ENCODE data around the gene GPR180. TPM values are rescaled to one million over a fixed set of nuclear protein-coding genes. Genes with fewer than 3 reads are reported as not detected.

GPR180 gene
- total and polyA plus RNA-seq, 8 donors: 5.8 to 10.4 (median 7.7) TPM

DNA sequence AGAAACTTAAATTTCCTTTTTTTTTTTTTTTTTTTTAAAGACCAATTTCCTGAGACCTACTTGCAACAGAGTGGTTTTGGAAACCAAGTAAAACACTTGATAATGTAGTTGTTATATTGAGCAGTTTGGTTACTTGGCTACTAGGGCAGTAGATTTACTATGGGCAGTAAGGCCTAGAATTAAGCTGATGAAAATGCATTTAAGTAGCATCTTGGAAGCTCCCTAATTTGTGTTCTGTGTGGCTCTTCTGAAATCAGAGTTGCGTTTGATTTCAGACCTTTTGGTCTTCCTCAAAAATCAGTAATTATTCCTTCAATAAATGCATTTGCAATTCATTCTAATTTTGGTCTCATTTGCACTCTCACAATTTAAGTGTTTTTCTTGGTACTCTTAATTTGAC is 810 bp downstream of the GPR180 start:
- peak overlapping the region; percentile 81 to 84 for H3K27ac ChIP-seq
- H3K4me1 ChIP-seq: peaks cover 0 to 19% of the 10 kb centered on the region in 2 donors
- no peaks in the 10 kb centered on the region for H3K27me3 ChIP-seq
- DNase-seq: no peak
- peaks cover 0 to 20% of the 10 kb centered on the region in 2 donors for H3K36me3 ChIP-seq
- TF ChIP-seq, protein P1, sequence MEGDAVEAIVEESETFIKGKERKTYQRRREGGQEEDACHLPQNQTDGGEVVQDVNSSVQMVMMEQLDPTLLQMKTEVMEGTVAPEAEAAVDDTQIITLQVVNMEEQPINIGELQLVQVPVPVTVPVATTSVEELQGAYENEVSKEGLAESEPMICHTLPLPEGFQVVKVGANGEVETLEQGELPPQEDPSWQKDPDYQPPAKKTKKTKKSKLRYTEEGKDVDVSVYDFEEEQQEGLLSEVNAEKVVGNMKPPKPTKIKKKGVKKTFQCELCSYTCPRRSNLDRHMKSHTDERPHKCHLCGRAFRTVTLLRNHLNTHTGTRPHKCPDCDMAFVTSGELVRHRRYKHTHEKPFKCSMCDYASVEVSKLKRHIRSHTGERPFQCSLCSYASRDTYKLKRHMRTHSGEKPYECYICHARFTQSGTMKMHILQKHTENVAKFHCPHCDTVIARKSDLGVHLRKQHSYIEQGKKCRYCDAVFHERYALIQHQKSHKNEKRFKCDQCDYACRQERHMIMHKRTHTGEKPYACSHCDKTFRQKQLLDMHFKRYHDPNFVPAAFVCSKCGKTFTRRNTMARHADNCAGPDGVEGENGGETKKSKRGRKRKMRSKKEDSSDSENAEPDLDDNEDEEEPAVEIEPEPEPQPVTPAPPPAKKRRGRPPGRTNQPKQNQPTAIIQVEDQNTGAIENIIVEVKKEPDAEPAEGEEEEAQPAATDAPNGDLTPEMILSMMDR (IDR thresholded peaks at IDR 0.05): no peak
- no peaks in the 10 kb centered on the region for H3K9me3 ChIP-seq
- ATAC-seq: no peak
- H3K4me3 ChIP-seq: peak overlapping the region; percentile 56 to 79
- intact Hi-C loops (cut with DNase I): no loop called here

DNA sequence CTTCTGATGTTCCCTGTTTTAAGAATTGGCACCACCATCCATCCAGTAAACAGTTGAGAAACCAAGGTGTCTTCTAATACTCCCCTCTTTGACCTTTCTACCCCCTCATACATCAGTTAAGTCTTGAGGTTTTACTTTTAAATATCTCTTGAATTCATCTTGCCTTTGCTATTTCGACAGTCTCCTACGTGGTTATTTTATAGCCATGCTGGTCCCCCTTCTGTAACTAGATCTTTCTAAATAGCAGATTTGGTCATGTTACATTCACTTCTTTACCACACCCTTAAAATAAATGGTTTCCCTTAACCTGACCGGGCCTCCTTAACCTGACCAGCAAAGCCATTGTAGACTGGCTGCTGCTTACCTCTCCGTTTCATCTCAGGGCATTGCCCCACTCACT is 5.4 kb downstream of the GPR180 start:
- TF ChIP-seq, protein P1 (IDR thresholded peaks at IDR 0.05): no peak

DNA sequence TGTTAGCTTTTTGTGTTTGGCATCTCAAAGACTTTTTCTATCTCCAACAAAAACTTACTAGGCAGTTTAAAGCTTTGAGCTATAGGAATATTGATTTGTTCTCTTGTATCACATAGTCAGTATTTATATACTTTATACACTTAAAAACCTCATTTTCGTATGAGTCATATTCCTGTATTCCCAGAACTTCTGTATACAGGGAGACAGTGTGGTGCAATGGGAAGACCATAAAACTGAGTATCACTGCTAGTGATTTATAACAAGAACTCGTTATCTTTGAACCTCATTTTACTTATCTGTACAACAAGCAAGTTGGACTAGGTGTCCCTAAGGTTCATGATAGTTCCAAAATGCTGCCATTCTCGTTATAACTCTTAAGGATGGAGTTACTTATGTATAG is 6.3 kb downstream of the GPR180 start:
- ATAC-seq (no peak), DNase-seq (no peak)
- Histone ChIP-seq H3K4me1 (peaks cover 0 to 9% of the 10 kb centered on the region in 2 donors), H3K4me3 (no peak overlapping the region), H3K9me3 (no peaks in the 10 kb centered on the region), H3K27me3 (no peaks in the 10 kb centered on the region), H3K27ac (no peak overlapping the region), H3K36me3 (peaks cover 0 to 45% of the 10 kb centered on the region in 2 donors)
- TF ChIP-seq, protein P1 (IDR thresholded peaks at IDR 0.05): no peak
- intact Hi-C loops (cut with DNase I): no loop called here

More for the DNA sequence above, 5.4 kb downstream of the GPR180 start:
- intact Hi-C loops (cut with DNase I): no loop called here
- Histone ChIP-seq H3K27ac (no peak overlapping the region), H3K4me3 (no peak overlapping the region), H3K4me1 (peaks cover 0 to 18% of the 10 kb centered on the region in 2 donors), H3K27me3 (no peaks in the 10 kb centered on the region), H3K36me3 (peaks cover 0 to 39% of the 10 kb centered on the region in 2 donors), H3K9me3 (no peaks in the 10 kb centered on the region)
- ATAC-seq: no peak
- no peak for DNase-seq

DNA sequence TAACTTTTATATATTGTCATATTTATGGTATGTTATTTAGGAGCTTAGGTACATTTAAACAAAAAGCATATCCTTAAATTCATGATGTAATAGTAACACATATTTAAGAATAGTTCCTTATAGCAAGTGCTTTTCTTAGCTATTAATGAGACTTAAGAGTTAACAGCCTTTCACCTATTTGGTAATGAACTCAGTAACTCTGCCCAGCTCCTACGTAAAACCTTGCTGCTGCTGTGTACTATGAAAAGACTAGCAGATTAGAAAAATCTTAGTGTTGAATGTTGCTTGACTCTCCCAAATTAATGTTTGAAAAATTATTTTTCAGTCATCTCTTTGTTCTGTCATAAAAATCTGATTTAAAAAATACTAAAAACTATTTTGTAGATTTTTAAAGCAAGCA is 6.9 kb downstream of the GPR180 start:
- ATAC-seq: no peak
- Histone ChIP-seq H3K36me3 (peaks cover 0 to 49% of the 10 kb centered on the region in 2 donors), H3K4me3 (no peak overlapping the region), H3K27ac (no peak overlapping the region), H3K27me3 (no peaks in the 10 kb centered on the region), H3K9me3 (no peaks in the 10 kb centered on the region), H3K4me1 (peaks cover 0 to 3% of the 10 kb centered on the region in 2 donors)
- TF ChIP-seq, protein P1 (IDR thresholded peaks at IDR 0.05): no peak
- no peak for DNase-seq
- intact Hi-C loops (cut with DNase I): no loop called here

DNA sequence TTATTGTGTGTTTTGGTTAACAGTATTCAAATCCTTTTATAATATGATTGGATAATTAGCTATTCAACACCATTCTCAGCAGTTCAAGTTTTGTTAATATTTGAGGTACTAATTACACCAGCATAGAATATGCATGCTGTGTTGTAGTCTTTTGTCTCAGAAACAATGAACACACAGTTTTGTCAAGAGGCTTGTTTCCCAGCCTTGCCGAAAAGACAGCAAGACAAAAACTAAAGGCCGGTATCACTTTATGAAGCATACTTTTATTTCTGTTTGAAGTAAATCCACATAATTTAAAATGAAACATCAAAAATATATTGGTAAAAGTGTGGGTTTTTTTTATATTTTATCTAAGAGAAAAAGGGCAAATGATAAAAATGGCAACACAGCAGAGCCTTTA is 7.5 kb downstream of the GPR180 start:
- no peaks in the 10 kb centered on the region for H3K27me3 ChIP-seq
- intact Hi-C loops (cut with DNase I): no loop called here
- no peaks in the 10 kb centered on the region for H3K4me1 ChIP-seq
- peaks cover 0 to 54% of the 10 kb centered on the region in 2 donors for H3K36me3 ChIP-seq
- TF ChIP-seq, protein P1 (IDR thresholded peaks at IDR 0.05): no peak
- ATAC-seq (no peak), DNase-seq (no peak)
- no peak overlapping the region for H3K4me3 ChIP-seq
- H3K27ac ChIP-seq: no peak overlapping the region
- H3K9me3 ChIP-seq: no peaks in the 10 kb centered on the region
